Testis (tissue), 3 donors: Measurements from ENCODE around the gene PPP1R13L. TPM values are rescaled to one million over a fixed set of nuclear protein-coding genes. Genes with fewer than 3 reads are reported as not detected.

ENCODE experiments used
- DNase-seq: peaks from one replicate; pipeline ENCODE4 v3.0.0-alpha.2; 2019
- H3K27ac ChIP-seq, 2 donors: fragments of 200-600 bp; sonication (generic); one replicate each; pipeline ENCODE4 v1.5.1; 2019
- H3K27me3 ChIP-seq: fragments of 200-600 bp; sonication (generic); one replicate; pipeline ENCODE4 v1.5.1; 2019
- H3K36me3 ChIP-seq: fragments of 200-600 bp; sonication (generic); one replicate; pipeline ENCODE4 v1.5.1; 2017; ENCODE audit warnings: low read depth; ENCODE audit errors: missing control alignments
- H3K4me1 ChIP-seq: fragments of 200-600 bp; sonication (generic); one replicate; pipeline ENCODE4 v1.5.1; 2019
- H3K4me3 ChIP-seq, 2 donors: fragments of 200-600 bp; sonication (generic); one replicate each; pipeline ENCODE4 v1.5.1; 2017 to 2019
- H3K9me3 ChIP-seq: fragments of 200-600 bp; sonication (generic); one replicate; pipeline ENCODE4 v1.5.1; 2017
- POLR2A ChIP-seq: fragments of 450-650 bp; IDR thresholded peaks from one replicate; pipeline ENCODE4 v1.6.1; 2017; ENCODE audit warnings: antibody characterized with exemption, mild to moderate bottlenecking, moderate library complexity
- WGBS, 2 donors: methylation state at CpG; one replicate each; pipeline ENCODE4 v1.1.5; 2018; 5-methylcytosine and 5-hydroxymethylcytosine counted together
- intact Hi-C: fragments of 100-400 bp; cut with DNase I; formaldehyde crosslinking; loops from one replicate; pipeline ENCODE4 v1.15.1; 2023; ENCODE audit warnings: low total_unique reads
- polyA plus RNA-seq: library from polyadenylated mRNA; stranded (reverse); fragments of 350-450 nt; fragmentation: Illumina TruSeq; extraction: RNeasy Lipid Tissue Mini Kit (QIAGEN cat#74804); gene quantifications from one replicate; pipeline ENCODE4 v1.2.3, GENCODE V29; 2014; ENCODE audit warnings: low read depth, low replicate concordance; ENCODE audit not compliant: insufficient read depth
- total RNA-seq, 2 donors: library from RNA; depleted of rRNA; stranded (reverse); fragments of >200 nt; gene quantifications; one replicate each; pipeline ENCODE4 v1.2.3, GENCODE V29; 2016
- TF ChIP-seq, protein P1 (sequence below), 3 experiments: fragments of 450-650 bp in 2 of 3; fragments of 200-600 bp in 1 of 3; sonication (generic) in 1 of 3; IDR thresholded peaks; one replicate each; pipeline ENCODE4 v1.5.1; 2016 to 2019; ENCODE audit warnings: antibody characterized with exemption in 3 of 3, mild to moderate bottlenecking in 2 of 3, moderate library complexity in 1 of 3

The PPP1R13L gene
- total and polyA plus RNA-seq, 3 donors from 2014 or later, result 9.7 to 13.3 (median 12.2) TPM

DNA sequence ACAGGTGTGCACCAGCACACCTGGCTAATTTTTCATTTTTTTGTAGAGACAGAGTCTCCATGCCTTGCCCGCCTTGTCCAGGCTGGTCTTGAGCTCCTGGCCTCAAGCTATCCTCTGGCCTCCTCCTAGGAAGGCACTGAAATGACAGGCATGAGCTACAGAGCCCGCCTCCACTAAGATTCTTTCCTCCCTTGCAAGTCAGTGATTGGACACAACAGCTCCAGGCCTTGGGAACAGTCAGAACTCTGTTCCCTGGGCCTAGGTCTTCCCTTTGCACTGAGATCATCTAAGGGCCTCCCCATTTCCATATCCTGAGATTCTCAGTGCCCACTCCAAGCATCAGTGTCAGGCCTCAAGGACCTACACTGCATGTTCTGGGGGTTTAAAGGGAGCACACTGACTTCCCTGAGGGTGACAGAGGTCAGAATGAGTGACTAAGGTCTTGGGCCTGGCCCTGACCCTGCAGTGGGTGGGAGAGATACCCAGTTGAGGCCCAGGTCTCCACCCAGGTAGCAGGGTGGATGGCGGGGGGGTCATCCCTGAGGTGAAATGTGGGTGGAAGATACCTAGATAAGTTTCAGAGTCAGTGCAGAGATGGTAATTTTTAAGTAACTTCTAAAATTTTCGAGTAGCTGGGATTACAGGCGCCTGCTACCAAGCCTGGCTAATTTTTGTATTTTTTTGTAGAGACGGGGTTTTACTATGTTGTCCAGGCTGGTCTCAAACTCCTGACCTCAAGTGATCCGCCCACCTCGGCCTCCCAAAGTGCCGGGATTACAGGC is 36.2 kb upstream of the PPP1R13L start:
- intact Hi-C loops, result no loop called here
- H3K36me3 ChIP-seq, result no peaks in the 10 kb centered on the region
- TF ChIP-seq POLR2A, result no peak
- TF ChIP-seq, protein P1, sequence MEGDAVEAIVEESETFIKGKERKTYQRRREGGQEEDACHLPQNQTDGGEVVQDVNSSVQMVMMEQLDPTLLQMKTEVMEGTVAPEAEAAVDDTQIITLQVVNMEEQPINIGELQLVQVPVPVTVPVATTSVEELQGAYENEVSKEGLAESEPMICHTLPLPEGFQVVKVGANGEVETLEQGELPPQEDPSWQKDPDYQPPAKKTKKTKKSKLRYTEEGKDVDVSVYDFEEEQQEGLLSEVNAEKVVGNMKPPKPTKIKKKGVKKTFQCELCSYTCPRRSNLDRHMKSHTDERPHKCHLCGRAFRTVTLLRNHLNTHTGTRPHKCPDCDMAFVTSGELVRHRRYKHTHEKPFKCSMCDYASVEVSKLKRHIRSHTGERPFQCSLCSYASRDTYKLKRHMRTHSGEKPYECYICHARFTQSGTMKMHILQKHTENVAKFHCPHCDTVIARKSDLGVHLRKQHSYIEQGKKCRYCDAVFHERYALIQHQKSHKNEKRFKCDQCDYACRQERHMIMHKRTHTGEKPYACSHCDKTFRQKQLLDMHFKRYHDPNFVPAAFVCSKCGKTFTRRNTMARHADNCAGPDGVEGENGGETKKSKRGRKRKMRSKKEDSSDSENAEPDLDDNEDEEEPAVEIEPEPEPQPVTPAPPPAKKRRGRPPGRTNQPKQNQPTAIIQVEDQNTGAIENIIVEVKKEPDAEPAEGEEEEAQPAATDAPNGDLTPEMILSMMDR (IDR thresholded peaks at IDR 0.05), result no peak
- H3K27ac ChIP-seq, result peak overlapping the region in 1 of 2 donors; percentile 93
- DNase-seq, result peak; percentile 36
- H3K4me1 ChIP-seq, result peaks cover 16% of the 10 kb centered on the region
- H3K4me3 ChIP-seq, result no peak overlapping the region
- no peaks in the 10 kb centered on the region for H3K27me3 ChIP-seq
- 82 to 86% methylated on average over 9 of the region's 9 CpGs for WGBS, 2 donors
- H3K9me3 ChIP-seq, result no peaks in the 10 kb centered on the region

DNA sequence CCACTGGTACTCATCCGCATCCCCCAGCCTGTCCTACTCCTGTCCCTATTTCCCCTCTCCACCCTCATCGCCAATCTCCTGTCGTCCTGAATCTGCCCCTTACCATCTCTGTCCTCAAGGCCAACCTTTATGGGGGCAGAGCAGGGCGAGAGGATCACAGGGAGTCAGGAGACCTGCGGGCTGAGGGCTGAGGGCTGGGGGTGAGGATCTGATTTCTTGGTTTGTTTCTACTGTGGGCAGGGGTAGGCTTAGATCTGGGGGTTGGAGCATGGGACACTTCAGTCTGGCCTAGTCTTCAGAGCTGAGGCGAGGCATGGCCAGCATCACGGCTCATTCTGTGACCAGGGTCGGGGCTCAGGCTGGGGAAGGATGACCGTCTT is 35.4 kb upstream of the PPP1R13L start:
- 34 to 36% methylated on average over 8 to 9 of the region's 9 CpGs for WGBS, 2 donors
- Histone ChIP-seq H3K36me3 (no peaks in the 10 kb centered on the region), H3K9me3 (no peaks in the 10 kb centered on the region), H3K27me3 (no peaks in the 10 kb centered on the region), H3K27ac (peak overlapping the region; percentile 93 to 97), H3K4me3 (peak overlapping the region; percentile 66 to 81), H3K4me1 (peaks cover 16% of the 10 kb centered on the region)
- no peak for DNase-seq
- TF ChIP-seq, protein P1 (IDR thresholded peaks at IDR 0.05), result no peak
- no peak for TF ChIP-seq POLR2A
- intact Hi-C loops, result no loop called here

DNA sequence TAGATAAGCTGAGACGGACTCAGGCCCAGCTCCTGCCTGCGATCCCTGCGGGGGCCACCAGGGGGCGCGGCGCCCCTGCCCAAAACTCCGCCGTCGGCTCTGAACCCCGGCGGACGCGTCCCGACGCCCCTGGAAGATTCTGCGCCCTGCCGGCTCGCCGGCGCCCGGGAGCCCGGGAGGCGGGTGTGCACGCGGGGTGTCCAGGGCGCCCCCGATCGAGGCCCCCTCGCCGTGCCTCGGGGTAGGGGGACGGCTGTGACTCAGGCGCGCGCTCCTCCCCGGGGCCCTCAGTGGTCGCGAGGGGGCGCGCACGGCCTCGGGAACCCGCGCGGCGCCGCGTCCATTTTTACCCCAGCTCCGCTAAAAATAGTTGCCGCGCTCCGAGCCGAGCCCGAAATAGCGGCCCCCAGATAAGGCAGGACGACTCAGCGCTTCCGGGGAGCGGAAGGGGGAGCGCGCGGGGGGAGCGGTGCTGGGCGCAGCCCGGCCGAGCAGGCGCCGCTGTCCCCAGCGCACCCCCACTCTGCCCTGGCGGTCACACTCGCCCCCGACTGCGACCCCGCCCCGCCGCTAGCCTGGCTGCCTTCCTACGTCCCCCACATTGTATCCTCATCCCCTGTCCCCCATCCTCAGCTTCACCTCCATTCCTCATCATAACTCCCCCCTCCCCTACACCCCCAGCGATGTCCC is 34.8 kb upstream of the PPP1R13L start:
- intact Hi-C loops, result loop anchor here (2.0 kb wide), 1 partner anchor 39 kb away; no protein-coding TSS in a partner anchor
- peak overlapping the region; percentile 66 to 81 for H3K4me3 ChIP-seq
- WGBS, 2 donors, result 1% methylated on average over 43 to 77 of the region's 78 CpGs
- H3K9me3 ChIP-seq, result no peaks in the 10 kb centered on the region
- no peaks in the 10 kb centered on the region for H3K36me3 ChIP-seq
- no peaks in the 10 kb centered on the region for H3K27me3 ChIP-seq
- peak overlapping the region; percentile 93 to 97 for H3K27ac ChIP-seq
- DNase-seq, result peak; percentile 90
- H3K4me1 ChIP-seq, result peaks cover 16% of the 10 kb centered on the region
- TF ChIP-seq POLR2A, result no peak
- TF ChIP-seq, protein P1 (IDR thresholded peaks at IDR 0.05), result peak; percentile 98 to 100 (median 100)

DNA sequence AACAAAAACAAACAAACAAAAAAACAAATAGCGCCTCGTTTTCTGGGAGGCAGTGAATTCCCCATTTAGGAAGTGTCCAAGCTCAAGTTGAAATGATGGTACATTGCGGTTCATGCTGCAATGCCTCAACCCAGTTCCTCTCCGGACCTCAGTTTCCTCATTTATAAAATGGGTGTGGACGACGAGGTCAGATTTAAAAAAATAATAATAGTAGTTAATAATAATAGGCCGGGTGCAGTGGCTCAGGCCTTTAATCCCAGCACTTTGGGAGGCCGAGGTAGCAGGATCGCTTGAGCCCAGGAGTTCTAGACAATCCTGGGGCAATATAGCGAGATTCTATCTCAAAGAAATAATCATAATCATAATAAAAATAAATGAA is 34.3 kb upstream of the PPP1R13L start:
- Histone ChIP-seq H3K36me3 (no peaks in the 10 kb centered on the region), H3K9me3 (no peaks in the 10 kb centered on the region), H3K4me1 (peaks cover 12% of the 10 kb centered on the region), H3K27ac (peak overlapping the region; percentile 93 to 97), H3K27me3 (no peaks in the 10 kb centered on the region), H3K4me3 (peak overlapping the region; percentile 66 to 81)
- TF ChIP-seq, protein P1 (IDR thresholded peaks at IDR 0.05), result no peak
- no peak for TF ChIP-seq POLR2A
- DNase-seq, result no peak
- intact Hi-C loops, result loop anchor here (2.0 kb wide), 1 partner anchor 40 kb away; no protein-coding TSS in a partner anchor
- 20 to 27% methylated on average over 10 of the region's 10 CpGs for WGBS, 2 donors
